GM12878 (cell line): Measurements from ENCODE around the gene CANT1.
"Not testable (repeated sequence)": the region's sequence is repeated elsewhere in the genome, so short reads cannot be mapped to it uniquely, and the experiment has no call there.

Experiments used
- EP300 ChIP-seq, 2 experiments: fragments of 150-350 bp in 1 of 2; IDR thresholded peaks; 2 replicates each; pipeline ENCODE4 v1.6.1; 2011 to 2012; ENCODE audit warnings: low read depth in 2 of 2, low read length in 2 of 2, borderline replicate concordance in 1 of 2, improper control_type of control experiment in 1 of 2, inconsistent platforms in 1 of 2; ENCODE audit not compliant: control insufficient read depth in 1 of 2
- HDAC2 ChIP-seq: fragments of 200-600 bp; sonication (generic); IDR thresholded peaks from 2 replicates; pipeline ENCODE4 v1.6.1; 2017
- POLR2AphosphoS2 ChIP-seq: IDR thresholded peaks from 2 replicates; pipeline ENCODE4 v1.6.1; 2011; ENCODE audit warnings: low read depth, mild to moderate bottlenecking, low read length, improper control_type of control experiment, moderate library complexity
- TF ChIP-seq, protein P1 (sequence below), 3 experiments: IDR thresholded peaks in 2 of 3; conservative IDR thresholded peaks in 1 of 3; 2 replicates each; pipeline ENCODE4 v1.5.1; 2011; ENCODE audit warnings: low read depth in 3 of 3, low read length in 3 of 3, mild to moderate bottlenecking in 3 of 3, control low read depth in 2 of 3, moderate library complexity in 2 of 3, inconsistent platforms in 1 of 3, mixed read lengths in 1 of 3; ENCODE audit not compliant: control insufficient read depth in 2 of 3, insufficient read depth in 1 of 3; ENCODE audit errors: extremely low read depth in 1 of 3

DNA sequence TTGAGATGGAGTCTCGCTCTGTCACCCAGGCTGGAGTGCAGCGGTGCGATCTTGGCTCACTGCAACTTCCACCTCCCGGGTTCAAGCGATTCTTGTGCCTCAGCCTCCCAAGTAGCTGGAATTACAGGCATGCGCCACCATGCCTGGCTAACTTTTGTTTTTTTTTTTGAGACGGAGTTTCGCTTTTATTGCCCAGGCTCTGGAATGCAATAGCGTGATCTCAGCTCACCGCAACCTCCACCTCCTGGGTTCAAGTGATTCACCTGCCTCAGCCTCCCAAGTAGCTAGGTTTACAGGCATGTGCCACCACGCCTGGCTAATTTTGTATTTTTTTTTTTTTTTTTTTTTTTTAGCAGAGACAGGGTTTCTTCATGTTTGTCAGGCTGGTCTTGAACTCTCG lies 64.1 kb downstream of the CANT1 start:
- TF ChIP-seq, protein P1, sequence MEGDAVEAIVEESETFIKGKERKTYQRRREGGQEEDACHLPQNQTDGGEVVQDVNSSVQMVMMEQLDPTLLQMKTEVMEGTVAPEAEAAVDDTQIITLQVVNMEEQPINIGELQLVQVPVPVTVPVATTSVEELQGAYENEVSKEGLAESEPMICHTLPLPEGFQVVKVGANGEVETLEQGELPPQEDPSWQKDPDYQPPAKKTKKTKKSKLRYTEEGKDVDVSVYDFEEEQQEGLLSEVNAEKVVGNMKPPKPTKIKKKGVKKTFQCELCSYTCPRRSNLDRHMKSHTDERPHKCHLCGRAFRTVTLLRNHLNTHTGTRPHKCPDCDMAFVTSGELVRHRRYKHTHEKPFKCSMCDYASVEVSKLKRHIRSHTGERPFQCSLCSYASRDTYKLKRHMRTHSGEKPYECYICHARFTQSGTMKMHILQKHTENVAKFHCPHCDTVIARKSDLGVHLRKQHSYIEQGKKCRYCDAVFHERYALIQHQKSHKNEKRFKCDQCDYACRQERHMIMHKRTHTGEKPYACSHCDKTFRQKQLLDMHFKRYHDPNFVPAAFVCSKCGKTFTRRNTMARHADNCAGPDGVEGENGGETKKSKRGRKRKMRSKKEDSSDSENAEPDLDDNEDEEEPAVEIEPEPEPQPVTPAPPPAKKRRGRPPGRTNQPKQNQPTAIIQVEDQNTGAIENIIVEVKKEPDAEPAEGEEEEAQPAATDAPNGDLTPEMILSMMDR (IDR thresholded peaks at IDR 0.05 in 2 of 3, conservative IDR thresholded peaks at IDR 0.05 in 1 of 3; ENCODE audit: control insufficient read depth in 2 of 3, extremely low read depth in 1 of 3, insufficient read depth in 1 of 3, low read depth in 3 of 3, low read length in 3 of 3) = not testable (repeated sequence)
- not testable (repeated sequence) for TF ChIP-seq EP300 (IDR thresholded peaks at IDR 0.05; ENCODE audit: borderline replicate concordance in 1 of 2, control insufficient read depth in 1 of 2, low read depth in 2 of 2, low read length in 2 of 2); HDAC2; POLR2AphosphoS2
